ENCODE data around the gene GIMAP8.

Gene GIMAP8

DNA sequence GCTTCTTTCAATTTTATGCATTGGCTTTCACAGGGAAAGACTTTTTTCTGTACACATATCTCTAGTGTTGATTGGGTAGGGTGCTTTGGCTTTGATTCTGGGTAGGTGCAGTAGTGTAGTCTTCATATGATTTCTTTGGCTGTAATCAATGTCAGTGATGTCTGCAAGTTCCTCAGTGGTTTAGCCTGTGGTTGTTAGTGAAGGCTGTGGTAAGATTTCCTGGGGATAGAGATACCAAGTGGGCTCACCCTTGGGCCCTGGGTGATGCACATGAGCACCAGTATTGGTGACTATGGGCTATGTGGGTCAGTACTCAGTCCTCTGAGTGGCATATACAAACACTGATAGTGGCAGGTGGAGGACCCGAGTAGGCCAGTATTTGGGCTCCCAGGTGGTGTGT, 13.0 kb downstream of the GIMAP8 start:
- DNase-seq = no peak
- Histone ChIP-seq H3K36me3 (ENCODE audit: control insufficient read depth, insufficient read depth, low read length) (peaks cover 33% of the 10 kb centered on the region), H3K9me3 (ENCODE audit: control insufficient read depth, low read length) (peaks cover 27% of the 10 kb centered on the region), H3K27me3 (replicated peaks; ENCODE audit: control insufficient read depth, insufficient read depth, low read length, poor library complexity, severe bottlenecking) (no peaks in the 10 kb centered on the region), H3K4me1 (ENCODE audit: control insufficient read depth, insufficient read depth, low read length, poor library complexity, severe bottlenecking) (peaks cover 35% of the 10 kb centered on the region), H3K27ac (ENCODE audit: insufficient read depth, low read length, poor library complexity, severe bottlenecking) (no peak overlapping the region), H3K4me3 (ENCODE audit: insufficient read depth, low read depth, low read length, poor library complexity, severe bottlenecking) (no peak overlapping the region)

DNA sequence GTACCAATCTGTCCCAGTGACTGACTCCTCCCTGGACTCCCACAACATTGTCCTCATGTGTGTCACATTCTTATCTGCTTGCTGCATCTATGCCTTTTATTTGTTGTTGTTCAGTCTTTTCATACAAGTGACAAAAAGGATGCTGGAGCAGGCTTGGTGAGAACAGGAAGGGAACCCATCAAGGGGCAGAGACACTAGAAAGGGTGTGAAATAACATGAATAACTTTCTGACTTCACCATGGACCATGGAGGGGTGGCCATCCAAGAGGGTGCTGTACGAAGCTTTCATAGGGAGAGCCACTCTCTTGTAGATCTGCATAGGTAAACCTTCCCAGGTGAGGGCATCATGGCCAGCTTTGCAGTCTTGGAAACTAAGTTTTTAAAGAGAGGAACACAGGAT, 14.5 kb downstream of the GIMAP8 start:
- no peak overlapping the region for H3K4me3 ChIP-seq (ENCODE audit: insufficient read depth, low read depth, low read length, poor library complexity, severe bottlenecking)
- no peaks in the 10 kb centered on the region for H3K27me3 ChIP-seq (replicated peaks; ENCODE audit: control insufficient read depth, insufficient read depth, low read length, poor library complexity, severe bottlenecking)
- no peak overlapping the region for H3K27ac ChIP-seq (ENCODE audit: insufficient read depth, low read length, poor library complexity, severe bottlenecking)
- peaks cover 45% of the 10 kb centered on the region for H3K4me1 ChIP-seq (ENCODE audit: control insufficient read depth, insufficient read depth, low read length, poor library complexity, severe bottlenecking)
- no peak for DNase-seq
- H3K9me3 ChIP-seq (ENCODE audit: control insufficient read depth, low read length) = peaks cover 21% of the 10 kb centered on the region
- H3K36me3 ChIP-seq (ENCODE audit: control insufficient read depth, insufficient read depth, low read length) = peaks cover 26% of the 10 kb centered on the region

DNA sequence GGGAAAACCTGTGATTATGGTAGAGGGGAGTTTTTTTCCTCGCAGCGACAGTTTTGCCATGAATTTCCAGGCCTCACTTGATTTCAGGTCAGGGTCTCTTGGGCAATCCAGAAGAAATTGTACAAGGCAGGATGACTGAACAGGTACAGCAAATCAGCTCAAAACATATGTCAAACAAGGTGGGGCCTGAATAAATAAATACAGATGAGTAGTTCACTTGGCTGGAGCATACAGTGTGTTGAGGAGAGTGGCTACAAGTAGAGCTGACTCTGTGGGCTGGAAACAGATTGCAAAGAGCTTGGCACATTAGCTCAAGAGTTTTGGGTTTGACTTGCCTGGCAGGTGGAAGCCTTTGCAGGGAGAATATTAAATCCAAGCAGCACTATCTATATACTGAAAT, 15.0 kb downstream of the GIMAP8 start:
- H3K9me3 ChIP-seq (ENCODE audit: control insufficient read depth, low read length) = peaks cover 19% of the 10 kb centered on the region
- H3K4me3 ChIP-seq (ENCODE audit: insufficient read depth, low read depth, low read length, poor library complexity, severe bottlenecking) = no peak overlapping the region
- H3K4me1 ChIP-seq (ENCODE audit: control insufficient read depth, insufficient read depth, low read length, poor library complexity, severe bottlenecking) = peaks cover 45% of the 10 kb centered on the region
- peaks cover 28% of the 10 kb centered on the region for H3K36me3 ChIP-seq (ENCODE audit: control insufficient read depth, insufficient read depth, low read length)
- H3K27ac ChIP-seq (ENCODE audit: insufficient read depth, low read length, poor library complexity, severe bottlenecking) = no peak overlapping the region
- no peaks in the 10 kb centered on the region for H3K27me3 ChIP-seq (replicated peaks; ENCODE audit: control insufficient read depth, insufficient read depth, low read length, poor library complexity, severe bottlenecking)
- DNase-seq = no peak

DNA sequence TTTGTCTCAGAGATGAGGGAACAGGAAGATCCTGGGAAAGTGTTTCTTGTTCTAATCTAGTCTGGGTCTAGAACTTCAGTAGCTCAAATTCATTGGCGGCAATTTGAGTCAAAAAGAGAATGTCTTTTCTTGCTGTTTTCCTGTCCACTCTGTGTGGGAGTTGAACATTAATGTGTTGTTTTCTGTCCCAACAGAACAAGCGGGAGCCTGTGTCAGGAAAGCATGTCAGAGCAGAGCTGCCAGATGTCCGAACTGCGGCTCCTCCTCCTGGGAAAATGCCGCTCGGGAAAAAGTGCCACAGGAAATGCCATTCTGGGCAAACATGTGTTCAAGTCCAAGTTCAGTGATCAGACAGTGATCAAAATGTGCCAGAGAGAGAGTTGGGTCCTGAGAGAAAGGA, 16.0 kb downstream of the GIMAP8 start:
- DNase-seq = no peak
- Histone ChIP-seq H3K4me1 (ENCODE audit: control insufficient read depth, insufficient read depth, low read length, poor library complexity, severe bottlenecking) (peaks cover 48% of the 10 kb centered on the region), H3K27ac (ENCODE audit: insufficient read depth, low read length, poor library complexity, severe bottlenecking) (no peak overlapping the region), H3K27me3 (replicated peaks; ENCODE audit: control insufficient read depth, insufficient read depth, low read length, poor library complexity, severe bottlenecking) (no peaks in the 10 kb centered on the region), H3K4me3 (ENCODE audit: insufficient read depth, low read depth, low read length, poor library complexity, severe bottlenecking) (no peak overlapping the region), H3K36me3 (ENCODE audit: control insufficient read depth, insufficient read depth, low read length) (peaks cover 28% of the 10 kb centered on the region), H3K9me3 (ENCODE audit: control insufficient read depth, low read length) (peaks cover 10% of the 10 kb centered on the region)

DNA sequence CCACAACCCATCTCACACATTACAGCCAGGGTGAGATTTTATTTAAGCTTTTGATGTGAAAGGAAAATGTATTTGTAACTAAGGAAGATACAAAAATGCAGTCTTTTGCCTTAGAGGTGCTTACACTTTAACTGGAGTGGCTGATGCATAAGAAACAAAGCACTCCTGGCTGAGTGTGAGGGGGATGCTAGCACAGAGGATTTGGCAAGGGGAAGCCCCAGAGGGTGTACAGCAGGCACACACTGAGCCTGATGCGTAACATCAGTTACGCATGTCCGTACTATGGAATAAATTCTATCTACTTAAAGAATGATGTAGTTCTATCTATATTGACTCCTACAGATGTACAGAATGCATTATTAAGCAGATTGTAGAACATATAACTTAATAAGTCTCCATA, 17.8 kb downstream of the GIMAP8 start:
- no peaks in the 10 kb centered on the region for H3K27me3 ChIP-seq (replicated peaks; ENCODE audit: control insufficient read depth, insufficient read depth, low read length, poor library complexity, severe bottlenecking)
- peaks cover 48% of the 10 kb centered on the region for H3K4me1 ChIP-seq (ENCODE audit: control insufficient read depth, insufficient read depth, low read length, poor library complexity, severe bottlenecking)
- no peak overlapping the region for H3K27ac ChIP-seq (ENCODE audit: insufficient read depth, low read length, poor library complexity, severe bottlenecking)
- DNase-seq = no peak
- H3K36me3 ChIP-seq (ENCODE audit: control insufficient read depth, insufficient read depth, low read length) = peaks cover 39% of the 10 kb centered on the region
- H3K4me3 ChIP-seq (ENCODE audit: insufficient read depth, low read depth, low read length, poor library complexity, severe bottlenecking) = no peak overlapping the region
- no peaks in the 10 kb centered on the region for H3K9me3 ChIP-seq (ENCODE audit: control insufficient read depth, low read length)

DNA sequence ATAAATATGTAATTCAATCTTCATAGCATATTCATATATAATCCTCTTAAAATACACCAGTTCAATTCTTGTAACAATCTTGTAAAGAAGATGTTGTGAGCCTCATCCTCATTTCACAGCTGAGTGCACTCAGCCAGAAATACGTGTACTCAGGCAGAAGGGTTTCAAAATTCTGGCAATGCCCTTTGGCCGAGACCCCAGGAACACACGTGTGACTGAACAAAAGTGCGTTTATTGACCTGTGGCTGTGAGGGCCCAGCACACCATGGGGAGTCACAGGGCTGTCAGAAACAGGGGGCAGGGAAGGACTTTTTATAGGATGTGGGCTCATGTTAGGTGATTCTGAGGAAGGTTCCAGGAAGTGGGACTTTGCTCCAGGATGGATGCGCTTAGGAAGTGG, 21.5 kb downstream of the GIMAP8 start:
- Histone ChIP-seq H3K27ac (ENCODE audit: insufficient read depth, low read length, poor library complexity, severe bottlenecking) (peak overlapping the region; percentile 14), H3K4me1 (ENCODE audit: control insufficient read depth, insufficient read depth, low read length, poor library complexity, severe bottlenecking) (peaks cover 36% of the 10 kb centered on the region), H3K9me3 (ENCODE audit: control insufficient read depth, low read length) (no peaks in the 10 kb centered on the region), H3K36me3 (ENCODE audit: control insufficient read depth, insufficient read depth, low read length) (peaks cover 61% of the 10 kb centered on the region), H3K27me3 (replicated peaks; ENCODE audit: control insufficient read depth, insufficient read depth, low read length, poor library complexity, severe bottlenecking) (no peaks in the 10 kb centered on the region), H3K4me3 (ENCODE audit: insufficient read depth, low read depth, low read length, poor library complexity, severe bottlenecking) (no peak overlapping the region)
- DNase-seq = no peak

DNA sequence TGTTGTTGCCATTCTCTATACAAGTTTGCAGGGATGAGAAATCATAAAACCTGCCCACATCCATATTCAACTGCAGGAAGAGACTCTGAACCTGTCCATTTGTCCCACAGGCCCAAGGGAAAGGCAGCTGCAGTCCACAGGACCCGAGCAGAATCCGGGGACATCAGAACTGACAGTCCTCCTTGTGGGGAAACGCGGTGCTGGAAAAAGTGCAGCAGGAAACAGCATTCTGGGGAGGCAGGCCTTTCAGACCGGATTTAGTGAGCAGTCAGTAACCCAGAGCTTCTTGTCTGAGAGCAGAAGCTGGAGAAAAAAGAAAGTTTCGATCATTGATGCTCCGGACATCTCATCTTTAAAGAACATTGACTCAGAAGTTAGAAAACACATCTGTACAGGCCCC, 23.5 kb downstream of the GIMAP8 start:
- no peak overlapping the region for H3K4me3 ChIP-seq (ENCODE audit: insufficient read depth, low read depth, low read length, poor library complexity, severe bottlenecking)
- no peak overlapping the region for H3K27ac ChIP-seq (ENCODE audit: insufficient read depth, low read length, poor library complexity, severe bottlenecking)
- no peak for DNase-seq
- H3K36me3 ChIP-seq (ENCODE audit: control insufficient read depth, insufficient read depth, low read length) = peaks cover 63% of the 10 kb centered on the region
- no peaks in the 10 kb centered on the region for H3K27me3 ChIP-seq (replicated peaks; ENCODE audit: control insufficient read depth, insufficient read depth, low read length, poor library complexity, severe bottlenecking)
- peaks cover 40% of the 10 kb centered on the region for H3K4me1 ChIP-seq (ENCODE audit: control insufficient read depth, insufficient read depth, low read length, poor library complexity, severe bottlenecking)
- no peaks in the 10 kb centered on the region for H3K9me3 ChIP-seq (ENCODE audit: control insufficient read depth, low read length)

DNA sequence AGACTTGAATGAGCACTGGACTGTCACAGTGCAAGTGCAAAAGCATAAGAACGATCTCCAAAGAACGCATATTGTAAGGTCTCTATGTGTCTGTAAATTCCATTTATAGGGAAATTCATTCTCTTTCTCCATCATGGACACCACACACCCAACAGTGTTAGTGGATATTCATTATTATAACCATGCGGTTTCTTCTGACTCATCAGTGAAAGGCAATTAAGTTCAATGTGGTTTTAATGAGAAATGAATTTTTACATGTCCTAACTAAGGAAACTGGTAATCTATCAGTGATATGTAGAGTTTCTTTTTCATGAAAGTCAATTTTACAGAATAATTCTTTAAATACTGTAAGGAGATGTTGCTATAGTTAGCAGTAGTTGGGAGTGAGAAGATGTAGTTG, 25.9 kb downstream of the GIMAP8 start:
- peaks cover 49% of the 10 kb centered on the region for H3K36me3 ChIP-seq (ENCODE audit: control insufficient read depth, insufficient read depth, low read length)

DNA sequence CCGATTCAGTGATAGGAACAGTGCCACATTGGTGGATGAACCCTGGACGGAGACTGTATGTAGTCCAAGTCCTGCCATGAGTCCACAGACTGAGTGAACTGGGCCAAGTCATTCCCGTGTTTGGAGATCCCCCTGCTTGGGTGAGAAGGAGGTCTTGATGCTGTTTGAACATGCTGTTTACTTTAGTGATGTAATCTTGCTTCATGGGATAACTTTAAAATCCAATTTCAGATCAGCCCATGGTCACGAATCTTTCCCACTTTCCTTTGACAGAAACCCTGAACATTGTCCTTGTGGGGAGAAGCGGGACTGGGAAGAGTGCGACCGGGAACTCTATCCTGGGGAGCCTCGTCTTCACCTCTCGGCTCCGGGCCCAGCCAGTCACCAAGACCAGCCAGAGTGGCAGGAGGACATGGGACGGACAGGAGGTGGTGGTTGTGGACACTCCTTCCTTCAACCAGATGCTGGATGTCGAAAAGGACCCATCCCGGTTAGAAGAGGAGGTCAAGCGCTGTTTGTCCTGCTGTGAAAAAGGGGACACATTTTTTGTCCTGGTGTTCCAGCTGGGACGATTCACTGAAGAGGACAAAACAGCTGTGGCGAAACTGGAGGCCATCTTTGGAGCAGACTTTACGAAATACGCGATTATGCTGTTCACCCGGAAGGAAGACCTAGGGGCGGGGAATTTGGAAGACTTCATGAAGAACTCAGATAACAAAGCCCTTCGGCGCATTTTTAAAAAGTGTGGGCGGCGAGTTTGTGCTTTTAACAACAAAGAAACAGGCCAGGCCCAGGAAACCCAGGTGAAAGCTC, 26.6 kb downstream of the GIMAP8 start:
- Histone ChIP-seq H3K27ac (ENCODE audit: insufficient read depth, low read length, poor library complexity, severe bottlenecking) (peak overlapping the region; percentile 81), H3K9me3 (ENCODE audit: control insufficient read depth, low read length) (no peaks in the 10 kb centered on the region), H3K4me1 (ENCODE audit: control insufficient read depth, insufficient read depth, low read length, poor library complexity, severe bottlenecking) (peaks cover 60% of the 10 kb centered on the region), H3K4me3 (ENCODE audit: insufficient read depth, low read depth, low read length, poor library complexity, severe bottlenecking) (no peak overlapping the region), H3K36me3 (ENCODE audit: control insufficient read depth, insufficient read depth, low read length) (peaks cover 41% of the 10 kb centered on the region), H3K27me3 (replicated peaks; ENCODE audit: control insufficient read depth, insufficient read depth, low read length, poor library complexity, severe bottlenecking) (no peaks in the 10 kb centered on the region)
- DNase-seq = no peak

More for the DNA sequence above, 25.9 kb downstream of the GIMAP8 start:
- Histone ChIP-seq H3K27me3 (replicated peaks; ENCODE audit: control insufficient read depth, insufficient read depth, low read length, poor library complexity, severe bottlenecking) (no peaks in the 10 kb centered on the region), H3K4me1 (ENCODE audit: control insufficient read depth, insufficient read depth, low read length, poor library complexity, severe bottlenecking) (peaks cover 53% of the 10 kb centered on the region), H3K27ac (ENCODE audit: insufficient read depth, low read length, poor library complexity, severe bottlenecking) (peak overlapping the region; percentile 81), H3K9me3 (ENCODE audit: control insufficient read depth, low read length) (no peaks in the 10 kb centered on the region), H3K4me3 (ENCODE audit: insufficient read depth, low read depth, low read length, poor library complexity, severe bottlenecking) (no peak overlapping the region)
- no peak for DNase-seq

DNA sequence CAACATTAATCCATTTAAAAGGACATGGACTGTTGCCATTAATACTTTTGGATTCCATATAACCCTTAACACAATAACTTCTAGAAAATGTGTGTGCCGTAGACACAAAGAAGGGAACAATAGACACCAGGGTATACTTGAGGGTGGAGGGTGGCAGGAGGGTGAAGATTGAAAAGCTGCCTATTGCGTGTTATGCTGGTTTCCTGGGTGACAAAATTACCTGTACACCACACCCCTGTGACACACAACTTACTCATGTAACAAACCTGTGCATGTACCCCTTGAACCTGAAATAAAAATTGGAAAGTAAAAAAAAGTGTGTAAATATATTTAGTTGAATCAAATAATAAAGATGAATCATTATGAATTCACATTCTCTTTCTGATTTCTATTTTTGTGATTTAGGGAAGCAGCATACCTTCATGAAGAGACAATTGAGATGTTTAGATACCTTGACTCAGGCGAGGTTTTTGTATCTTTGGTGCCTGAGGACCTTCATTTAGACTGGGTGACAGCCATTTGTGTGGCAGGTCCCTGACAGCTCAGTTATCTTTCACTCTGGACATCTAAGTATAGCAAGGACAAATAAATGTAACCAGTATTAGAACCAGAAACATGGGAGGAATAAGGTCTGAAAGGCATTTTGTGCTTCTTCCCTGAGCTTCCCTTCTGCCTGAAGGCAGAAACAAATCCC, 28.7 kb downstream of the GIMAP8 start:
- H3K4me3 ChIP-seq (ENCODE audit: insufficient read depth, low read depth, low read length, poor library complexity, severe bottlenecking) = no peak overlapping the region
- H3K27me3 ChIP-seq (replicated peaks; ENCODE audit: control insufficient read depth, insufficient read depth, low read length, poor library complexity, severe bottlenecking) = no peaks in the 10 kb centered on the region
- DNase-seq = peak in 1 of 3 donors; percentile 43
- H3K4me1 ChIP-seq (ENCODE audit: control insufficient read depth, insufficient read depth, low read length, poor library complexity, severe bottlenecking) = peaks cover 76% of the 10 kb centered on the region
- peaks cover 25% of the 10 kb centered on the region for H3K36me3 ChIP-seq (ENCODE audit: control insufficient read depth, insufficient read depth, low read length)
- H3K9me3 ChIP-seq (ENCODE audit: control insufficient read depth, low read length) = no peaks in the 10 kb centered on the region
- H3K27ac ChIP-seq (ENCODE audit: insufficient read depth, low read length, poor library complexity, severe bottlenecking) = peak overlapping the region; percentile 81
